Lung microvascular endothelial cell (primary cell): Measurements from ENCODE around the gene TPPP. TPM values are rescaled to one million over a fixed set of nuclear protein-coding genes. Genes with fewer than 3 reads are reported as not detected.
"Not testable (repeated sequence)": the region's sequence is repeated elsewhere in the genome, so short reads cannot be mapped to it uniquely, and the experiment has no call there.

ENCODE experiments used
- DNase-seq, 2 donors: peaks; one replicate each; pipeline versions ENCODE4 v3.0.0 to v3.0.0-alpha.2; 2010; ENCODE audit warnings: low read depth in 2 of 2
- total RNA-seq: library from RNA; depleted of rRNA; stranded (reverse); fragments of >200 nt; gene quantifications from 2 replicates; pipeline ENCODE4 v1.2.1, GENCODE V29; 2014

The TPPP gene
- total RNA-seq, 1 donor from 2014 or later, result under 0.01 TPM

DNA sequence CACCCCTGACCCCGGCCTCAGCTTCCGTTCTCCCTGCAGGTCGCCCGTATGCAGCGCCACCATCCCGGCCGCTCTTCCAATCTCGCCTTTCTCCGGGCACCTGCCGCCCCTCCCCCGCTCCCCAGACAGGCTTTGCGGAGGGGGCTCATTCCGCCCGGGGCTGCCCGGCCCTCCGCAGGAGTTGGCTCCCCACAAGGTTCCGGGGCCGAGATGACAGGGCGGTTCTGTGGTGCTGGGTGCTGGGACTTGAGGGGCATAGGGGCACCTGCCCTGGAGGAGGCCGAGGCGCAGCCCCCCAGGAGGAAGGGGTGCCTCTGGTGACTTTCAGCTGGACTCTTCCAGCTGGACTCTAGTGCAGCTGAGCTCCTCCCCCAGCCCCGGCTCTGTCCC is 885 bp upstream of the TPPP start:
- not testable (repeated sequence) for DNase-seq

DNA sequence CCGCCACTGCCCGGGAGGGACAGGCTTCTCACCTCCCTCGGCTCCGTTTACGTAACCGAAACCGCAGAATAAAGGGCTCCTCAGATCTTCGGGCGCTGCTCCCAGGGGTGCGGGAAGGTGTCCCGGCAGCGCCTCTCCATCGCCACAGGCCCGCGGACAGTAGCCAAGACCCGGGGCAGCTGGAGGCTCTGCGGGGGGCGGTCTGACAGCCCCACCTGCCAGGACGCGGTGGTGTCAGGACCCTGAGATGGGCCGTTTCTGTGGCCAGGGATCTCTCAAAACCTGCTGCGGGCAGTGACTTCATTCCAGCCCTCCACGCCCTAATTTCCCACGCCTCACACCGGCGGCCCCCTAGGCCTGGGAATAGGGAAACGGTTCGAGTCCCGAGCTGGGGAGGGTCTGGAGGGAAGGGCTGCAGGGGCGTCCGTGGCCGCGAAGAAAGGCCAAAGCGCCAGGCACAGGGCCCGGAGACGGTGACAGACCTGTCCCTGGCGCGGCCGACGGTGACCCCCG is 567 bp downstream of the TPPP start:
- not testable (repeated sequence) for DNase-seq

DNA sequence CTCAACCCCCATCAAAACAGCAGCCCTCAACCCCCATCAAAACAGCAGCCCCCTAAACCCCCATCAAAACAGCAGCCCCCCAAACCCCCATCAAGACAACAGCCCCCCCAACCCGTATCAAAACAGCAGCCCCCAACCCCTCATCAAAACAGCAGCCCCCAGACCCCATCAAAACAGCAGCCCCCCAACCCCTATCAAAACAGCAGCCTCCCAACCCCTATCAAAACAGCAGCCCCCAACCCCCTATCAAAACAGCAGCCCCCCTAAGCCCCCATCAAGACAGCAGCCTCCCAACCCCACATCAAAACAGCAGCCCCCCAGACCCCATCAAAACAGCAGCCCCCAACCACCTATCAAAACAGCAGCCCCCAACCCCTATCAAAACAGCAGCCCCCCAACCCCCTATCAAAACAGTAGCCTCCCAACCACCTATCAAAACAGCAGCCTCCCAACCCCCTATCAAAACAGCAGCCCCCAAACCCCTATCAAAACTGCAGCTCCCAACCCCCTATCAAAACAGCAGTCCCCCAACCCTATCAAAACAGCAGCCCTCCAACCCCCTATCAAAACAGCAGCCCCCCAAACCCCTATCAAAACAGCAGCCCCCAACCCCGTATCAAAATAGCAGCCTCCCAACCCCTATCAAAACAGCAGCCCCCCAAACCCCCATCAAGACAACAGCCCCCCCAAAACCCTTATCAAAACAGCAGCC is 1.2 kb downstream of the TPPP start:
- DNase-seq, result no peak

DNA sequence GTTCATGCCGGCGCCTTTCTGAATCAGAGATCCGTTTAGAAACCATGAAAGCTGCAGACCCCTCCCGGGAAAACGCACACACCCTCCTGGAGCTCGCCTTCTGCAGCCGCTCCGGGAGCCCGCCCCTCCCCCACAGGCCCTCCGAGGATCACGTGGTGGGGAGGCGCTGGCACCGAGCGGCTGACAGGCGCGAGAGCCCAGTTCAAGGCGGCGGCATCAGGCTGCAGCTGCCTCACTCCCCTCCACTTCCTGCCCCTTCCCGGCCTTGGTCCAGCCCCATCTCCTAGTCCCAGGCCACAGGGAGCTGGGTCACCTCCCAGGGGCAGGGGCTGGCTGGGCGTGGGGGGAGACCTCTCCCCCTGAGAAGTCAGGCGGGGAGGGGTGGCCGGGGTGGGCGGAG is 2.1 kb downstream of the TPPP start:
- not testable (repeated sequence) for DNase-seq

DNA sequence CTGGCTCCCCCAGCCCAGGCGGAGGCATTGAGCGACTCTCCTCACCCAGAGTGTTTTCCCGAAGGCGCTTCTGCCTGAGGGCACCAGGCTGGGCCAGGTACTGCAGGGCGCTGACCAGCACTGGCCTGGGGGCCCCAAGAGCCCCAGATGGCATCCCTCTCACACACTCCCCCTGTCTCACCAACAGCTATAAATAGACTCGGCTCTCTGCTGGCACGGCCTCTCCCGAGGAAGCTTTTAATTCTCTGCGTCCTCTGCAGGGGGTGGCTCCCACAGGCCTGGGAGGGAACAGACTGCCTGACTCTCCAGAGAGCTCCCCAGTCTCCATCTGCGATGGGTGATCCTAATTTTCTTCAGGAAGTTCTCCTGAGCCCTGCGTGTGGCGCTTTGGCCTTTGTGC is 2.9 kb downstream of the TPPP start:
- not testable (repeated sequence) for DNase-seq

DNA sequence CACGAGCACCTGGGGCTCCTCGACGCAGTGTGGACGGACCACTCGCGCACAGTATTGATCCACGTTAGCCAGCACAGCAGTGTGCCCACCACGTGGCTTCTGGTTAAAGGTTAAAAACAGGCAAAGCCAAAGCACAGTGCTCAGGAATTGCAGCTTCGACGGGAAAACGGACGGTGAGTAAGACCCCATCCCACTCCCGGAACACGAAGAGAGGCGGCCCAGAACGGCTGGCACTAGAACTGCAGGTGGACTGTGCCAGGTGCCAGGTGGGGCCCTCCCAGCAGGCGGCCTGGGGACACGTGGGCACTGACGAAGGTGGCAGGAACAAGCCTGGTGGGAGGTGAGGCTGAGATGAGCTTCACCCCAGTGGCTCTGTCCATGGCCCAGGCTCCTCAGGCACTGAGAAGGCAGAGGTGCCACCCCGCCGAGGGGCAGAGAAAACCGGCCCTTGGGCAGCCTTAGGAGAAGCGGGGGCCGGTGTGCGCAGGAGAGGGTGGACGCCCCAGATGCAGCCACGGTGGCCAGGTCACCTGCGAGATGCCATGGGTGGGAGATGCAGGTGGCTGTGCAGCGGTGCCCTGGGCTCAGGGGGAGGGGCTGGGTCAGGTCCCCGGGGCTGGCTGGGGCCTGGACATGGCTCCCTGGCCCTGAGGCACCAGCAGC is 4.7 kb downstream of the TPPP start:
- not testable (repeated sequence) for DNase-seq

DNA sequence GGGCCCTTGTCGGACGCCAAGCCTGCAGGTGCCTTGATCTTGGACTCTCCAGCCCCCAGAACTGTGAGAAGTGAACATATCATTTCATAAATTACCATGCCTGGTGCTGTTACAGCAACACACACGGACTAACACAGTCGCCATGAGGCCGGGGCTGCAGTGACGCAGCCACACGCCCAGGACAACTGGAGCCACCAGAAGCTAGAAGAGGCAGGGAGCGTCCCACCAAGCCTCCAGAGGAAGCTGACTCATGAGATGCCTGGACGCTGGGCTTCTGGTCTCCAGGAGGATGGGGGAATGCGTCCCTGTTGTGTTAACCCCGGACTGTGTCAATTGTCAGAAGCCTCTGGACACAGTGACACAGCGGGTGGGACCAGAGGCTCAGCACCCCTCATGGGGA is 6.2 kb downstream of the TPPP start:
- DNase-seq, result not testable (repeated sequence)

DNA sequence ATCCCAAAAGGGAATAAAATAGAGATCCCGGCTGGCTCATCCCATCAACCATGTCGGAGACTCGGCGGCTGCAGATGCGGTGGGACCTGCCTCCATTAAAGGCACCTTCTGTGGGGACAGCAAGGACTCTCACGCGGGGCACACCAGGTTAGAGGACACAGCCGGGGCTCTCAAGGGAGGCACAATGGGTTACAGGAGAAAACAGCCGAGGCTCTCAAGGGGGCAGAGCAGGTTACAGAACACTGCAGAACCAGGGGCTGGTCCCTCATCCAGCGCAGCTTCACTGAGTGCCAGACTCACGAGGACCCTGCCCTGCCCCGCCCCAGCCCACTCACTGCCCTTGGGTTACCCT is 7.0 kb downstream of the TPPP start:
- DNase-seq, result not testable (repeated sequence)

DNA sequence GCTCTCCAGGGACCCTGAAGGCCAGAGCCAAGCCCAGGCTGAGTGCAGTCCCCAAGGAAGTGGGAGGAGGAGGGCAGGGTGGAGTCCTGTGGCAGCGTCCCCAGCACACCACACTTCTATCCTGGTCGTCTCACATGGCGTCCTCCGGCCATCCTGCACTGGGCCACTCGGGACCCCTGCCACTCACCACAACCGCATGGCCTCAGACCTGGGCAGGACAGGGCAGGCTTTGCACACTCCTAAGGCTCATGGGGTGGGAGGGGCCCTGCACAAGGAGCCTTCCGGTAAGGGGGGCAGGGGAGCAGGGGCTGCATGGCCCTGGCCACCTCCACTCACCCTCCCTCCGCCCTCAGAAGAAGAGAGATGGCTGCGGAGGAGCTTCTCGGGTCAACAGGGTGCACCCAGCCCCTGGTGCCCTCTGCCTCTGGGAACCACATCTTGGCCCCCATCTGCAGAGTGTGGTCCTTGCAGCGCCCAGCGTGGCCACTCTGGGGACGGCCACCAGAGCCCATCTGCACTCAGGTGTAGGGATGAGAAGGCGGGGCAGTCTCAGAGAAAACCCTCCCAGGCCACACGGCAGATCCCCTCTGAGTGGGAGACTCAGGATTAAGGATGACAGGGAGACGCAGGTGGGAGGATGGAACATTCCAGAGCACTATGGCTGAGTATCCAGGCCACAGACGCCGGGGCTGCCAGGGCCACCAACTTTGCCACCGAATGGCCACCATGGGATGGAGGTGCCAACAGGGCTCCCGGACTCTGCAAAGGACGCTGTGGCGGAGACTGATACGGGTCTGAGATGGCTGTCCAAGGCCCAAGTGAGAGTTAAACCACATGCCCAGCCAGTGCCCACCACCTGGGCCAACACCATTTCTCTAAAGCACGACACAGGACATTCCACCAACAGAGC is 7.6 kb downstream of the TPPP start:
- DNase-seq, result no peak

DNA sequence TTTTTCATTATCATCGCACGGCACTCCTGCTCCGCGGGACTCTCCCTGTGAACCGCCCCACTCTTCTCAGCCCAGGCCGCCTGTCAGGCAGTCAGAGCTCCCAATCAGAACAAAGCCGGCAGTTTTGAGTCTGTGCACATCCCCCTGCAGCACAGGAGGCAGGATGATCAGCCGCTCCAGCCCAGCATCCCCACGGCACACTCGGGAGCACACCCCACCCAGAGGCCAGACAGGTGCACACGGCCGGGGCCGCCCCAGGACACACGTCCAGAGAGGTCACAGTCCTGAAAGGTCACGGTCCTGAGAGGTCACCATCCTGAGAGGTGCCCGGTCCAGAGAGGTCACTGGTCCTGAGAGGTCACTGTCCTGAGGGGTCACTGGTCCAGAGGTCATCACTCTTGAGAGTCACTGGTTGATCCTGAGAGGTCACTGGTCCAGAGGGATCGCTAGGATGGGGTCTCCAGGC is 8.4 kb downstream of the TPPP start:
- no peak for DNase-seq

DNA sequence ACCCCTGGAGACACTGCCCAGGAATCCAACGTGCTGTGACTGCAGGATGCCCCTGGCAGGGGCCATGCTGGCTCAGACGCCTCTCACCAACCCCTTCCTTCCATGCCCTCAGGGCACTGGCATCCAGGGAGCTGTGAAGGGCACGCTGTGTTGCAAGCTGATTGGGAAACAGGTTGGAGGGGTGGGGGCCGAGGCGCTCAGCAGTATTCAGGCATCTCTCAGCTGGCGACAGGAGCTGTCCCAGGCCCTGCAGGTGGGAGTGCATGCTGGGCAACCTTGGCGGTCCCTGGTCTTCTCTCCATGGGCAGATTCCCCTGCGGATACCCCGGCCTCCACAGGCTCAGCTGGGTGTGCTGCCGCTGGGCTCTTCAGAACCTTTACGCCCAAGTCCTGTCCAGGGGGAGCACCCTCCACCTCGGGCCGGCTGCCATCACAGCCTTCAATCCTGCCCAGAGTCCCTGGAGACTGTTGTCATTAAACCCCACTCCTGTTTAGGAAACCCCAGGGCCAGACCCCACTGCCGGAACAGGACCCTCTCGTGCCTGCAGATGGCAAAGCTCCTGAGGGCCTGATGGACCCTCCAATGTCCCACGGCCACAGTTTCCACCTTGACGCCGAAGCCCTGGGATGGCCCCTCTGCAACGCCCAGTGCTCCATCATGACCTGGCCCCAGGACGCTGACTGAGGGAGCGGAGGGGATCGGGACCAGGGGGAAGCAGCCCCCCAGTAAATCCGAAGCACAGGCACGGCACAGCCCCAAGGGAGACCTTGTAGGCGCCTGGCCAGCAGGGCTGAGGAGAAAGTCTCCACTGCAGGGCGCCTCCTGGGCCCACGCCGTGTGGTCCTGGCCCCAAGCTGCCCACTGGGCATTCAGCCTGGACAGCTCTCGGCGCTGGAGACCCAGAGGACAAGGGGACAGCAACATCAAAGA is 9.3 kb downstream of the TPPP start:
- DNase-seq, result no peak

DNA sequence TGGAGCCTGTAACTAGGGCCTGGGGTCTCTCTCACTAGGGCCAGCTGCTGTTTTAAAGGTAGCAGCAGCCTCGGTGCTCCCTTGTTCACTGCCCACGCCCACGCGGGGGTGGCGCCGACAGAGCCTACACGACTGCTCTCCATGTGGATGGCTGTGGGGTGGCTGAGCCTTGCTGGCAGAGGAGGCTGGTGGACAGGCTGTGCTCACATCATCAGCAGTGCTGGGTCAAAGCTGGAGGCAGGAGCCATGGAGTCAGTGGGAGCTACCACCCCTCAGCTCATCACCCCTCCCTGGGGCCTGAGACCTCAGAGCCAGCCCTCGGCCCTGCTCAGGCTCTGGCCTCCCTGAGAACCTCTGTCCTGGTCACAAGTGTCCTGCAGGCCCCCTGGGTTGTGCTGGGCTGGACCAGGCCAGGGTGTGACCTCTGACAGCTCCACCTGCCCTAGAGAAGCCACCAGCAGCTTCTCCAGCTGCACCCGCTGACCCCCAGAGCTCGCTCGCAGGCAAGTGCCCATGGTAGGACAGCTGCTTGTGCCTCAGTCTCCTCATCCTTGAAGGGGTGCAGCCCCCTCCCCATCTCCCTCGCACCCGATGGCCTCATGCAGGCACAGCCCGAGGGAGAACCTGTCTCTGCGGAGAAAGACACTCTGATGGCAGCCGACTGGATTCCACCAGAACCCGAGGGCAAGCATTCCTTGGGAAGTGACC is 10.3 kb downstream of the TPPP start:
- not testable (repeated sequence) for DNase-seq

DNA sequence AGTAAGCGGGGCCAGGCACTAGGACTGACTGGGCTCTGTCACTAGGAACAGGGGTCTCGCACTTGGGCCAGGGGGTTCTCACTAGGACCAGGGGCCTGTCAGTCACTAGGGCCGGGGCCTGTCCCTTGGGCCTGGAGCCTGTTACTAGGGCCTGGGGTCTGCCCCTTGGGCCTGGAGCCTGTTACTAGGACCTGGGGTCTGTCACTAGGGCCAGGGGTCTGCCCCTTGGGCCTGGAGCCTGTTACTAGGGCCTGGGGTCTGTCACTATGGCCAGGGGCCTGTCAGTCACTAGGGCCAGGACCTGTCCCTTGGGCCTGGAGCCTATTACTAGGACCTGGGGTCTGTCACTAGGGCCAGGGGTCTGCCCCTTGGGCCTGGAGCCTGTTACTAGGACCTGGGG is 10.9 kb downstream of the TPPP start:
- not testable (repeated sequence) for DNase-seq

DNA sequence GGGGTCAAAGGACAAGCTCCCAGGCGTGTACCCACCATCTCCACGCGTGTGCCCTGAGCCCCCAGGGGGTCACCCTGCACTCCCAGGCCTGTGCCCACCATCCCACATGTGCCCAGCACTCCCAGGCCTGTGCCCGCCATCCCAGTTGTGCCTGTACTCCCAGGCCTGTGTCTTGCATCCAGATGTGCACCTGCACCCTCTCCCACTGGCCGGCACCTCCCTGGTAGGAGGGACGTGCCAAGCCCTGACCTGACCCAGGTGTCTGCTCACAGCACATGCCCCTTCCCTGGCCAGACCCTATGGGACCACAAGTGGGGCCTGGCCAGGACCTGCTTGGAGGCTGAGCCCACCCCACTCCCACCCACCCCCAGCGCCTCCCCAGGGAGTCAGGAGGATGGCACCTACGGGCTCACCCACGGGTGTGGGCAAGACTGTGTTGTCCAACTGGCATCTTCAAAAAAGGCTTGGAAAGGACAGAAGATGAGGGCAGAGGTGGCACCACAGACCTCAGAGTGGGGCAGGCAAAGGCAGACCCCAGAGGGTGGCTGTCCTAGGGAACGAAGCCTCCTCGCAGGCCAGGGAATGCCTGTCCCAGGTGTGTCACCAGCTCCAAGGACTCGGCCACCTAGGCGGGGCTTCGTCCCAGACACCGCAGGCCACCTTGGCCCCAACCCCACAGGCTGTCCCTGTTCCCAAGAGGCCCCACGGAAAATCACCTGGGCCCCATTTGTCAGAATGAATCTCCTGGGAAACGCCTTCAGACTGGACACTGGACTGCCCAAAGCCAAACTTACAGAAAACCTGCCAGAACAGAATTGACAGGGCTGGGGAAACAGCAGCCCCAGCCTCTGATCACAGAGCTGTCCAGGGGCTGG is 11.6 kb downstream of the TPPP start:
- DNase-seq, result not testable (repeated sequence)

DNA sequence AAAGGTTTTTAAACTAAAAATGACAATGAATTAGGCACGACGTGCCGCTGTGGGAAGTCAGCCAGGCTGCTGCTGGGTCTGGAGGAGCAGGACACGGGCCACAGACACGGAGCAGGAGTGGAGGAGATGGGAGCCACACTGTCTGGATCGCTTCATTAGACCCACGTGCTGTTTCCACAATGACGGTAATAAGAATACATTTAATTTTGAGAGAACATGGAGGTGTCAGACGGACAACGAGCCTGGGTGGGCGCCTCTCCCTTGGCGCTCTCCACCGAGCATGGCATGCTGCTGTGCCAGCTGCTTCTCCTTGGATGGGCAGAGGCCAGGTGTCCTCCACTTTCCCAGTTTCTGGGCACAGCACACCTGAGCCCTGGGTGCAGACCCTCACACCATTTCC is 12.3 kb downstream of the TPPP start:
- not testable (repeated sequence) for DNase-seq

DNA sequence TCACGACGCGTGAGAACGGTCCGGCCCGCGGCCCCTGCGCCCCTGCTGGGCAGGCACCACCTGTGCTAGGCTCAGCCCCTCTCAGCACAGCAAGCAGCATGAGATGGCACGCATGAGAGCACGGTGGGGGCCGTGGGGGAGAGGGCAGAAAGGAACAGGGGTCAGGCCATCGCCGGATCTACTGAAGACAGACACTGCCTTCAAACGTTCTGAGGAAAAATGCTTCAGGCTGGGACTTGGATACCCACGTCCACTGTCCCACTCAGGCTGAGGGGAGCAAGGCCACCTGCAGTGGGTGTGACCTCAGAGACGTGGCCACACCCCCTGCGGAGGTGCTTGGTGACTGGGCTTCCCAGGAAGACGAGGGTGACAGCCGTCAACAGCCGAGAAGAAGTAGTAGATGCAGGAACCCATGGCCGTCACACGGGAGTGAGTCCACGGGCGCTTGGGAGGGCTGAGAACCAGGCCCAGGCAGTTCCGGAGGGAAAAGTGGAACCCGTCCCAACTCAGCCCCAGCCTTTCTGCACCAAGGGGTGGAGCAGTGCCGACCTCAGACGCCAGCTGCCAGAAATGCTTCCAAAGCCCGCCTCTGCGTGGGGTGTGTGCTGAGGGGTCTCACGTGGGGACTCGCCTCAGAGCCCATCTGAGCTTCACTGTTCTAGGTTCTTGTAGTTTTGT is 12.9 kb downstream of the TPPP start:
- not testable (repeated sequence) for DNase-seq

DNA sequence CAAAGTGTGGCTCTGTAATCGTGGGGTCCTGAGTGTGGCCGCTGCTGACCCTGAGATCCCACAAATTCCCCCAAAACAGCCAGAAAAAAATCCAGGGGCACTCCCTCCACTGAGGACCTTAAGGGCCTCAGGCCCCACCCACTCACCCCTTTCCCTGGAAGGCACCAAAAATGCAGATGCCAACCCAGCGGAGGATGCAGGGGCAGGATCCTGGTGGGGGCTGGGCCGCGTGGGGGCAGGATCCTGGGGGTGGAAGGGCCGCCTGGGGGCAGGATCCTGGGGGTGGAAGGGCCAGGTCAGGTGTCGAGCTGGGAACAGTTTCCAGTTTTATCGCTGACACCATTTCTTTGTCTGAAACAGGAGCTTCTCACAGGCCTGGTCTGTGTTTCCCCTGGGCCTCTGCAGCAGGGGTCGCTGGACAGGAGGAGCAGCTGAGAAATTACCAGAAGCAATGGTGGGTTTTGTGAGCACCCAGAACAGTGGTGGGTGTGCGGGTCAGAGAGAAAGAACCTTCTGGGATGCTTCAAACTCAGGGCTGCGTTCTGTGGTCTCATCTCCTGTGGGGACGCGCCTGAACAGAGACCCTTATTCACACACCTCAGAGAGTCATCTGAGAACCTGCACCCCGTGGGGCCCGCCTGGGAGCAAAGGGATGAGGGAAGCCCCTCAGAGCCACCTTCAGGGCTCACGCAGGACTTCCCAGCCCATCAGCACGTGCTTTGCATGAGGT is 13.8 kb downstream of the TPPP start:
- DNase-seq, result not testable (repeated sequence)

DNA sequence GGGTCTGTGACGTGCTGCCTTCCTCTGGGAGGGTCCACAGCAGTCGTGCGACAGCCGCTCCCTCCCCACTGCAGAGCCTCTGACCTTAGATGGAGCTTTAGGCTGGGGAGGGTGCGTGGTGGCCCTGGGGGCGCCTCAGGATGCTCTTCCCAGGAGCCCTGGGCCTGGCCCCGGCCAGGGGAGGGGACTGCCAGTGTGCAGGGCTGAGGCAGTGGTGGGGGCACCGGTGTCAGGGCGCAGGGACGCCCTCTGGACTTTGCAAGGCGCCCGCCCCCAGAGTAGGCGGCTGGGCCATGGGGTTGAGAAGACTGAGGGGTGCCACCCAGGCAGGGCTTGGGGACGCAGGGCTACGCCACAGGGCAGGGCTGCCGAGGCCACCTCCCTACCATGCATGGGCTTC is 14.6 kb downstream of the TPPP start:
- not testable (repeated sequence) for DNase-seq
